ENCODE data around the gene DLG2.

Gene DLG2

GRCh38 chr11:83768489-83768888, 1858.7 kb downstream of the DLG2 start:
- Histone ChIP-seq H4K20me1 (ENCODE audit: insufficient read depth, low read length) (no peaks in the 10 kb centered on the region), H3K9me3 (replicated peaks; ENCODE audit: insufficient read depth, low read length) (no peaks in the 10 kb centered on the region), H3K9ac (ENCODE audit: low read length) (no peak overlapping the region), H3K9me2 (replicated peaks; ENCODE audit: insufficient read depth, low read length) (no peaks in the 10 kb centered on the region), H3K4me3 (ENCODE audit: low read length) (no peak overlapping the region), H3K36me3 (replicated peaks; ENCODE audit: insufficient read depth, low read length) (no peaks in the 10 kb centered on the region), H2AFZ (ENCODE audit: low read length) (no peak overlapping the region), H3K4me2 (ENCODE audit: low read depth, low read length) (no peak overlapping the region), H3K27ac (ENCODE audit: low read length) (no peak overlapping the region), H3K4me1 (ENCODE audit: low read length) (no peaks in the 10 kb centered on the region), H3K27me3 (replicated peaks; ENCODE audit: insufficient read depth, low read length) (no peaks in the 10 kb centered on the region), H3K79me2 (ENCODE audit: low read length) (no peaks in the 10 kb centered on the region), H3F3A (ENCODE audit: insufficient read depth, low read length) (no peaks in the 10 kb centered on the region)
- DNase-seq, result no peak
- TF ChIP-seq, protein P1, sequence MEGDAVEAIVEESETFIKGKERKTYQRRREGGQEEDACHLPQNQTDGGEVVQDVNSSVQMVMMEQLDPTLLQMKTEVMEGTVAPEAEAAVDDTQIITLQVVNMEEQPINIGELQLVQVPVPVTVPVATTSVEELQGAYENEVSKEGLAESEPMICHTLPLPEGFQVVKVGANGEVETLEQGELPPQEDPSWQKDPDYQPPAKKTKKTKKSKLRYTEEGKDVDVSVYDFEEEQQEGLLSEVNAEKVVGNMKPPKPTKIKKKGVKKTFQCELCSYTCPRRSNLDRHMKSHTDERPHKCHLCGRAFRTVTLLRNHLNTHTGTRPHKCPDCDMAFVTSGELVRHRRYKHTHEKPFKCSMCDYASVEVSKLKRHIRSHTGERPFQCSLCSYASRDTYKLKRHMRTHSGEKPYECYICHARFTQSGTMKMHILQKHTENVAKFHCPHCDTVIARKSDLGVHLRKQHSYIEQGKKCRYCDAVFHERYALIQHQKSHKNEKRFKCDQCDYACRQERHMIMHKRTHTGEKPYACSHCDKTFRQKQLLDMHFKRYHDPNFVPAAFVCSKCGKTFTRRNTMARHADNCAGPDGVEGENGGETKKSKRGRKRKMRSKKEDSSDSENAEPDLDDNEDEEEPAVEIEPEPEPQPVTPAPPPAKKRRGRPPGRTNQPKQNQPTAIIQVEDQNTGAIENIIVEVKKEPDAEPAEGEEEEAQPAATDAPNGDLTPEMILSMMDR (IDR thresholded peaks at IDR 0.05; ENCODE audit: low read length), result no peak
- TF ChIP-seq EZH2phosphoT487 (IDR thresholded peaks at IDR 0.05; ENCODE audit: low read length), result no peak
- TF ChIP-seq EZH2 (optimal IDR thresholded peaks at IDR 0.05; ENCODE audit: low read depth, low read length), result no peak

GRCh38 chr11:83766932-83767331, 1860.2 kb downstream of the DLG2 start:
- no peaks in the 10 kb centered on the region for H3K9me2 ChIP-seq (replicated peaks; ENCODE audit: insufficient read depth, low read length)
- no peak for DNase-seq
- TF ChIP-seq, protein P1 (IDR thresholded peaks at IDR 0.05; ENCODE audit: low read length), result no peak
- TF ChIP-seq EZH2 (optimal IDR thresholded peaks at IDR 0.05; ENCODE audit: low read depth, low read length) (no peak), EZH2phosphoT487 (IDR thresholded peaks at IDR 0.05; ENCODE audit: low read length) (no peak)
- H3K9me3 ChIP-seq (replicated peaks; ENCODE audit: insufficient read depth, low read length), result no peaks in the 10 kb centered on the region
- H3K79me2 ChIP-seq (ENCODE audit: low read length), result no peaks in the 10 kb centered on the region
- H3K4me2 ChIP-seq (ENCODE audit: low read depth, low read length), result no peak overlapping the region
- H3K9ac ChIP-seq (ENCODE audit: low read length), result no peak overlapping the region
- no peaks in the 10 kb centered on the region for H3K36me3 ChIP-seq (replicated peaks; ENCODE audit: insufficient read depth, low read length)
- H3K4me1 ChIP-seq (ENCODE audit: low read length), result no peaks in the 10 kb centered on the region
- H2AFZ ChIP-seq (ENCODE audit: low read length), result no peak overlapping the region
- no peaks in the 10 kb centered on the region for H3K27me3 ChIP-seq (replicated peaks; ENCODE audit: insufficient read depth, low read length)
- H4K20me1 ChIP-seq (ENCODE audit: insufficient read depth, low read length), result no peaks in the 10 kb centered on the region
- no peak overlapping the region for H3K4me3 ChIP-seq (ENCODE audit: low read length)
- H3K27ac ChIP-seq (ENCODE audit: low read length), result no peak overlapping the region
- no peaks in the 10 kb centered on the region for H3F3A ChIP-seq (ENCODE audit: insufficient read depth, low read length)

- no peaks in the 10 kb centered on the region for H4K20me1 ChIP-seq (ENCODE audit: insufficient read depth, low read length)
- no peak overlapping the region for H3K4me3 ChIP-seq (ENCODE audit: low read length)
- H3K9ac ChIP-seq (ENCODE audit: low read length), result no peak overlapping the region
- no peak overlapping the region for H2AFZ ChIP-seq (ENCODE audit: low read length)
- H3F3A ChIP-seq (ENCODE audit: insufficient read depth, low read length), result no peaks in the 10 kb centered on the region
- no peaks in the 10 kb centered on the region for H3K9me3 ChIP-seq (replicated peaks; ENCODE audit: insufficient read depth, low read length)
- no peak overlapping the region for H3K27ac ChIP-seq (ENCODE audit: low read length)
- no peak overlapping the region for H3K4me2 ChIP-seq (ENCODE audit: low read depth, low read length)
- H3K9me2 ChIP-seq (replicated peaks; ENCODE audit: insufficient read depth, low read length), result no peaks in the 10 kb centered on the region
- DNase-seq, result no peak
- H3K4me1 ChIP-seq (ENCODE audit: low read length), result no peaks in the 10 kb centered on the region
- H3K79me2 ChIP-seq (ENCODE audit: low read length), result no peaks in the 10 kb centered on the region
- H3K36me3 ChIP-seq (replicated peaks; ENCODE audit: insufficient read depth, low read length), result no peaks in the 10 kb centered on the region
- H3K27me3 ChIP-seq (replicated peaks; ENCODE audit: insufficient read depth, low read length), result no peaks in the 10 kb centered on the region
- TF ChIP-seq, protein P1 (IDR thresholded peaks at IDR 0.05; ENCODE audit: low read length), result no peak
- TF ChIP-seq EZH2phosphoT487 (IDR thresholded peaks at IDR 0.05; ENCODE audit: low read length) (no peak), EZH2 (optimal IDR thresholded peaks at IDR 0.05; ENCODE audit: low read depth, low read length) (no peak)
These were observed 1862.5 kb downstream of the DLG2 start for GRCh38 chr11:83764643-83765042.

Measured in MM.1S (cell line).